A549 treated with dexamethasone at 1 μM for 4 hours (cell line): ENCODE measurements around the gene NOD2. TPM values are rescaled to one million over a fixed set of nuclear protein-coding genes. Genes with fewer than 3 reads are reported as not detected.

ENCODE experiments used
- total RNA-seq: library from RNA; stranded (reverse); fragments of 200-300 nt; extraction: Qiagen RNA extraction; gene quantifications from 5 replicates; pipeline ENCODE4 v1.2.3, GENCODE V29; 2022

The NOD2 gene
- not detected in 5 replicates for total RNA-seq

DNA sequence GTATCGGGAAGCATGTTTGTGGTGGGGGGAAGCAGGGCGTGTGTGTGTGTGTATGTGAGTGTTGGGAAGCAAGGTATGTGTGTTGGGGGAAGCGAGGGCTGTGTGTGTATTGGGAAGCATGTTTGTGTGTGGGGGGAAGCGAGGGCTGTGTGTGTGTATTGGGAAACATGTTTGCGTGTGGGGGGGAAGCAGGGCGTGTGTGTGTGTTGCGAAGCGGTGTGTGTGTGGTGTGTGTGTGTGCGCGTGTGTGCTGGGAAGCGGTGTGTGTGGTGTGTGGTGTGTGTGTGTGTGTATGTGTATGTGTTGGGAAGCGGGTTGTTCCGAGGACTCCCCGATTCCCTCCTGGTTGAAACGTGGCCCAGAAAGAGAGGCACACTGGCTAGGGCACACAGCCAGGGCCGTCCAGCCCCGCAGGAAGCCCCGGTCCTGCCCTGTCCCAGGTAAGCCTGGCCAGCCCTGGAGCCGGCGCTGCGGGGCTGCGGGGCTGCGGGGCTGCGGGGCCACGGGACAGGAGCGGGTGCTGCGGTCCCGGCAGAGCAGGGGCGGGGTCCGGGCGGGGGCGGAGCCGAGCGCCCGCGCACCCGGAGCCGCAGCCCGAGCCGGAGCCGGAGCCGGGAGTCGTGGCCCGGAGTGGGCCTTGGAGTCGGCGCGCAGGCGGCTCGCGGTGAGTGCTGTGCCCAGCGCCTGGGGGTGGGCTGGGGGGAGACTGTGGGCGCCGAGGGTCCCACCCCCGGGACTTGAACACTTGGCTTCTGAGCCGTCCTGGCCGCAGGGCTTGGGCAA lies at the start of gene NOD2:
Gene NOD2 (plus strand): TSS at position 608 of the 783 bp plus-strand sequence. CDS start 5,890 bp downstream, outside the sequence.

DNA sequence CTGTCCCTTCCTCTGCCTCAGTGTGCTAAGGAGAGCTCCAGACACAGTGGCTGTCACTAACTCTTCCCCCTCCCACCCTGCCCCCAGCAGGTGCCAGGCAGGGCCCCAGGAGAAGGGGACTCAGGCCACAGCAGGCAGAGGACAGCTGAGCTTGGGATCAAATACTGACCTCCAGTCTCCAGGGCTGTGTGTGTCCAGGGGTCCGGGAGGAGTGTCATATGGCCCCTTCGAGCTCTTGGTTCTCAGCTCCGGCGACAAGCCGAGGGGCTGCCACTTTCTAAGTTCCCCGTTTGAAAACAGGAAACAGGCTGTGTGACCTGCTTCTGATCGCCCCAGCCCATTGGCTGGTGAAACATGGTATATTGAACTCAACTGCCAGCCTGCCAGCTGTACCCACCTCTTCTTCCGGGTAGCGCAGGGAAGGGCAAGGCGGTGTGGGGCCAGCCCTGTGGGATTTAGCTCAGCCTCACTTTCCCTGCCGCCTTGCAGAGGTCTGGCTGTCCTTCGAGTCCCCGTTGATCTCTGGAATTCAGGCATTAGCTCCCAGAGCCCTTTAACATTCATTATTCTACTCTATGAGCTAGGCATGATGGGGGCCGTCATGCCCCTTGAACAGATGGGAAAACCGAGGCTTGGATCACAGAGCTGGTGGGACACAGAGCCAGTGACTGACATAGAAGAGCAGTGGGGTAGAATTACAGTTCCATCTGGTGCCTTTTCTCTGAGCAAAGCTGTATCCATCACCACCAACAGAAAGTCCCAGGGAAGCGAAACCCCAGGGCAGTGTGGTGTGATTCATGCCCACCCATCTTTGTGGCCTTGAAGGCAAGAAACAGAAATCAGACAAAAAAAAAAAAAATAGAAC lies 12.2 kb upstream of the NOD2 start, which contains the start of gene SNX20:
Gene SNX20 (minus strand): TSS at position 292 of the 865 bp plus-strand sequence. CDS start 3,786 bp downstream, outside the sequence.

DNA sequence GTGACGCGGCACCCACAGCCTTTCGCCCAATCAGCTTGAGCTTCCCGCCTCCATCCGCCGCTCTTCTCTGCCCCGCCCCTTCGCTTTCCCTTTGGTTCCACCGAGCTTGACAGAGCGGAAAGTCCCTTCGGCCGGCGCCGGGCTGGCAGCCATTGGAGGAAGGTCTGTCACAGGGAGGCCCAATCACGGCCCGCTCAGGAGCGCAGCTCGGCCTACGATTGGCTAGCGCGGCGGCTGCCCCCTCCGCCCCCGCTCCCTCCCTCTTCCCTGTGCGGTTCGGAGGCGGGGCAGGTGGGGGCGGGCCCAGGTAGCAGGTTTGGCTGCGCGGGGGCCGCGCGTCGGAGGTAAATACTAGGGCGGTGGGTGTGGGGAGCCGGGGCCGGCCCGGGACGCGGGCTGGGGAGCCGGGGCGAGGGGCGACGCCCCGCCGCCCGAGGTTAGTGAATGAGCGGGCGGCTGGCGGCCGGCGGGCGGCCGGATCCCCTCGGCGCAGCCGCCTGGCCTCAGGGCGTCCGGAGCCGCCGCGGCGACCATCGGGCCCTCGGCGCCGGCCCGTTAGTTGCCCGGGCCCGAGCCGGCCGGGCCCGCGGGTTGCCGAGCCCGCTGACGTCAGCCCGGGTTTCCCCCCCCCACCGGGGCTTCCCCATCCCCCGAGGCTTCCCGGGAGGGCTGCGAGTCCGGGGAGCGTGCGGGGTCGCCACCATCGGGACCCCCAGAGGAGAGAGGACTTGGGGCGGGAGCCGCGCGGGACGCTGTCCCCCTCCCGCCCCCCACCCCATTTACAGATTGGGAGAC lies 48.6 kb downstream of the NOD2 start, which contains the start of gene CYLD:
Gene CYLD (plus strand): TSS at position 306 of the 795 bp plus-strand sequence. CDS start 7,613 bp downstream, outside the sequence.

Other genes starting within 250 kb of the NOD2 start
- 0.12 to 0.49 TPM (median 0.30 TPM) in 5 replicates for gene NKD1, start 145.2 kb upstream of the NOD2 start, total RNA-seq
- gene SNX20, start 12.3 kb upstream of the NOD2 start, total RNA-seq, result not detected in 5 replicates
- gene CYLD, start 48.5 kb downstream of the NOD2 start, total RNA-seq, result 10.7 to 15.8 TPM (median 12.8 TPM) in 5 replicates